HT1080 (cell line): ENCODE data around the gene BCAN. TPM values are rescaled to one million over a fixed set of nuclear protein-coding genes. Genes with fewer than 3 reads are reported as not detected.

Experiments
- DNase-seq: peaks from one replicate; pipeline ENCODE4 v3.0.0-alpha.2; 2015; ENCODE audit warnings: low read depth
- total RNA-seq: library from RNA; depleted of rRNA; stranded (reverse); fragments of >200 nt; shearing (Covaris generic); gene quantifications from 2 replicates; pipeline ENCODE4 v1.2.3, GENCODE V29; 2014

BCAN gene
- total RNA-seq, 1 experiment from 2014 or later = 0.03 TPM

- no peak for DNase-seq
Measured at GRCh38 chr1:156693848-156694689, 52.2 kb downstream of the BCAN start.

DNA sequence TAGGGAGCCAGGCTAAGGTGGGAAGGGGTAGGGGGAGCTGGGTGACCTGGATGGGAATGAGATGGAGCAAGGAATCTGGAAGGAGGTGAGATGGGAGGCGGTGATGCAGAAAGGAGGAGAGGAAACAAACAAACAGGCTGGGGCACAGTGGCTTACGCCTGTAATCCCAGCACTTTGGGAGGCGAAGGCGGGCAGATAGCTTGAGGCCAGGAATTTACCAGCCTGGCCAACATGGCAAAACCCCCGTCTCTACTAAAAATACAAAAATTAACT, 52.7 kb downstream of the BCAN start:
- no peak for DNase-seq

DNA sequence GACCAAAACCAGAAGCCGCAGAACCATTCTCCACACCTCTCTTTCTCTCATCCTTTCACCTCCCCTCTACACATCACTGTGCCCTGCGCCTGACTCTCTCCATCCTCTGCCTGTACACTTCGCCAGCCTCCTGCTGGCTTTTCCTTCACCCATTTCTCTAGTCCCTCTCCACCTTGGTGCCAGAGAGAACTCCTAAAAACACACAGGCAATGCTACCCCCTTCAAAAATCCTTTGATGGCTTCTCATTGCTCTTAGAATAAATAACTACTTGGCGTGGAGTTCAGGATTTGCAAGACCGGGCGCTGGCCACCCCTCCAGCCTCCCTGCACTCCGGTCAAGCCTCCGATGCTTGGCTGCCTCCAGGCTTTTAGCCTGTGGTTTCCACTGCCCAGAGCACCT, 54.8 kb downstream of the BCAN start:
- DNase-seq = no peak

- DNase-seq = no peak
Measured at GRCh38 chr1:156697481-156697880, 55.6 kb downstream of the BCAN start.

GRCh38 chr1:156698995-156699394, 57.1 kb downstream of the BCAN start:
- no peak for DNase-seq

DNA sequence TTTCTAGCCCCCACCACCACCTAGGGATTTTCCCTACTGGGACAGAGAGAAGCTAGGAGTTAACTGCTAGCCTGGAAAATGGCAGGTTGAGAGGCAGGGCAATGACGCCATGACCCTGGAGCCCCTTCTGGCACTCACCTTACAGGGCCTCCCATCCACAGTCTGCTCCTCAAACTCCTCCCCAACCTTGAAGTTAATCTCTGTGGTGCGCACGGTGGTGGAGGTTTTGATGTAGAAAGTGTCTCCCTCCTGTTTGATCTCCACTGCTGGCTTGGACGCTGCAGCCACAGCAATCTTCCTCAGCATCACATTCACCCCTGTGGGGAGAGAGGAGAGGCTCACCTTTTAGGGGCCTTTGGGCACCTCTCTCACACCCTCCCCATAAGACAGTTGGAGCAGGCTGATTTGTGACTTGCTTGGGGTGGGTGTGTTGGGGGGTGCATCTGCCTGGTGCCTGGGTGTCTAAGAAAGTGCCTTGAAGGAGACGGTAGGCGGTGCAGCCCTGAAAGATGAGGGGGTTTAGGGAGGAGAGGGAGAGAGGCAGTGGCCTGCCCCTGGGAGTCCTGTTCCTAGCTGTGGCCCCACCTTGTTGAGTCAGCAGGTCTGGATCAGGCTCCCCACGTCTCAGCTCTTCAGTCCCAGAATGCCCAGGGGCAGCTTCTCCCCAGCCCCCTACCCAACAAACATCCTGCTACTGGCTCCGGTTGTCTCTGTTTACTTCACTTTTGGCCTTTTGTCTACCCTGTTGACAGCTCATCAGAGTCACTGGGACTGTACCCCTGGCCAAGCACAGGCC, 59.0 kb downstream of the BCAN start:
- no peak for DNase-seq

- no peak for DNase-seq
Measured at GRCh38 chr1:156703336-156703735, 61.4 kb downstream of the BCAN start.

DNA sequence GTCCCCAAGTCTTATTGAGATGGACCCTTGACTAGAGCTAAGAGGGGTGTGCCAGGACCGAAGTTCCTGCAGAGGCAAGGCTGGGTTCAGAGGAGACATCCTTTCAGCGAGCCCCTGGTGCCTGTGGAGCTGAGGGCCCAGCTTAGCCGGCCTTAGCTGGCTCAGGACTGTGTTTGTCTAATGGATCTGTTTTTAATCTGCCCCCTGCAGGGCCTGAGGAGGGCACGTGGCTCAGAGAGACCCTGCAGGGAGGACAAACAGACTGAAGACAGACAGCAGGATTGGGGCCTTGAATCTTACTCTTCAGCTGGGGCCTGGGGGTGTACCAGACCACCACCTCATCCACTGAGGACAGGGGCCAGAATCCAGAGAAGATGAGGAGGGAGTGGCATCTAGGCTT, 61.8 kb downstream of the BCAN start:
- no peak for DNase-seq

DNA sequence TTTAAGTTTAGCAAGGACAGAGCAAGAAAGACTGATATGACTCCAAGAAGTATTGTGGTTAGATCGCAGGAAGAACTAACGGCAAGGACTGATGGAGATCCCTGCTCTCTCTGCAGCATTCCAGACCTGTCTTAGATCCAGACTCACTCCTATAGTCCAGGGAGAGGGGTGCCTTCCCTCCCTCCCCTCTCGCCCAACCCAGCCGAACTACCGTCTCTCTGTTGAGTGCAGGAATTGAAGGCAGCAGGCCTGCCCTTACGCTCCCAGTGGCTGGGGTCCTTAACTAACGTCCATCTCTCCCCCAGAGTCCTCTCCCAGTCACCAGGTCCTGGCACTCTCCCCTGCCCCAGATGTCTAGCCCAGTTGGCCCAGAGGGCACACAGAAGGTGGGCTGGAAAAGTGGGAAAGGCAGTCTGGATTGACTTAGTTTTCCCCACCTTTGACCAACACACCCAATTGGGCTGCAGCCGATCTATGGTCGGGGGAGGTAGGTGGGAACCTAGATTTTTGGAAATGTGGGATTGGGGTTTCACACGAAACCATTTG, 62.3 kb downstream of the BCAN start:
- no peak for DNase-seq

DNA sequence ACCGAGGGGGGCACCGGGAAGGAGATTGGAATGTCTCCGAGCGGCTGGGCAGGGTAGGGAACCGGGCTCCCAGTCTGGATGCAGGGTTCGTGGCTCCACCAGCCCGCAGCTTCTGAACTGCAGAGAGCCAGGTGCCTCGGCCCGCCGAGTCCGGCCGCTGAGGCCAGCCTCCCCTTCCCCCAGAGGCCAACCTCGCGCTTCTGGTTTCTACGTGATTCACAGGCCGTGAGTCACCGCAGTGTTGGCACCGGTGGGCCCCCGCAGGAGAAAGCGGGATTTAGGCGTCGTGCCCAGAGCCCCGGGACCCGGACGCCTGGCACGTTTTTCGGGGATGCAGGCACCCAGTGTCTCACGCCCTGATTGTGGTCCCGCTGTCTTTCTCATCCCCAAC, 63.0 kb downstream of the BCAN start:
- DNase-seq = peak; percentile 79

DNA sequence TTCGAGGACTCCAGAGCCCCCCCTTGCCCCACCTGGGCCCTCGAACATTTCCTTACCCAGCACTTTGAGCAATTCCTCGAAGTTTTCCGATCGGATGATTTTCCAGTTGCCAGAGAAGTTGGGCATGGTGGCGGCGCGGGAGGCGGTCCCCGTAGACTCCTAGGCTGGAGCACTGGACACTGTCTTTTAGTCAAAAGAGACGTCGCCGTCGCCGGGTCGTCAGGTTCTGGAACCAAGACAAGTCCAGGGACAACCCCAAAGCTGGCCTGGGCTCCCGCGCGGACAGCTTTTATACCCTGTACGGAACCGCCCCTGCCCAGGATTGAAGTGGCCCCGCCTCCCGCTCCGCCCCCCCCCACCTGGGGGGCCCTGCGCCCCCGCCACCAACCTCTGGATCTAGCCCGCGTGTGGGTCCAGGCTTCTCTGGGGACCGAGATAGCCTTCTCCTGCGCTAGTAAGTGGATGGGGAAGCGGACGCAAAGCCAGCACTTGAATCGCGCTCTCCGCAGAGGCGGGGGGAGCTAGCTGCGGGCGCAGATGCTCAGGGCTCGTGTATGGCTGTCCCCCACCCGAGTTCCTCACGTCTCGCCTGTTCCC, 63.5 kb downstream of the BCAN start, which contains the start of gene CRABP2:
TSS of gene CRABP2 (minus strand) at position 263 of the 597 bp plus-strand sequence. CDS start at position 126, 137 bp downstream.
- no peak for DNase-seq

- peak; percentile 37 for DNase-seq
Measured at GRCh38 chr1:156705918-156706656, 64.2 kb downstream of the BCAN start.

DNA sequence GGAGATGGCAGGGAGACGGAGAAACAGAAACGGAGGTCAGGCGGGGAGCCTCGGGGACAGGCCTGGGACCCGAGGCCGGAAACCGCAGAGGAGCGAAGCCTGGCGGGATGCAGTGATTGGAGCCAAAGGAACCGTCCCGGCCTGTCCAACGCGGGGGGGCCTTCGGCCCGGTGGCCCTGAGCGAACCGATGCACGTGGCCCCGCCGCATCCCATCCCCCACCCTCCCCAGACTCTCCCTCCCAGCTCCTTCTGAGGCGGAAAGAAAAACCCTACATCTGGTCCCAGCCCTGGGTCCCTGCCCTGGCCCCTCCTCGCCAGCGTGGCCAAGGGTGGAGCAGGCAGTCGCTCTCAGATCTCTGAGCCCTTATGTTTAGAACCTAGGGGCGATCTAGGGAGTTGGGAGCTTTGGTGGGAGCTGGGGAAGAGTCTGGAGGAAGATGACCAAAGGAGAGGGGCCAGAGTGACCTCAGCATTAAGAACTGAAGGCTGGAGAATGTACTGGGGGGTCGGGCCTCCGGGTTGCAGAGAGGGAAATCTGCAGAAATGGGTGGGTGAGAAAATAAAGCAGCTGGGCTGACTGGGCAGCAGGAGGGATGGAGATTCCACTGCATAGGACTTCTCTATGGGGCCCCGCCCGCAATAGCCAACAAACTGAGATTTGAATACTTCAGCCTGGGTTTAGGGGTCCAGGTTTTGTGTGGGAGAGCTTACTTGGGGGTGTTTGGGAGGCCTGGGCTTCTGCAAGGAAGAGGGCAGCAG, 64.9 kb downstream of the BCAN start:
- DNase-seq = no peak

DNA sequence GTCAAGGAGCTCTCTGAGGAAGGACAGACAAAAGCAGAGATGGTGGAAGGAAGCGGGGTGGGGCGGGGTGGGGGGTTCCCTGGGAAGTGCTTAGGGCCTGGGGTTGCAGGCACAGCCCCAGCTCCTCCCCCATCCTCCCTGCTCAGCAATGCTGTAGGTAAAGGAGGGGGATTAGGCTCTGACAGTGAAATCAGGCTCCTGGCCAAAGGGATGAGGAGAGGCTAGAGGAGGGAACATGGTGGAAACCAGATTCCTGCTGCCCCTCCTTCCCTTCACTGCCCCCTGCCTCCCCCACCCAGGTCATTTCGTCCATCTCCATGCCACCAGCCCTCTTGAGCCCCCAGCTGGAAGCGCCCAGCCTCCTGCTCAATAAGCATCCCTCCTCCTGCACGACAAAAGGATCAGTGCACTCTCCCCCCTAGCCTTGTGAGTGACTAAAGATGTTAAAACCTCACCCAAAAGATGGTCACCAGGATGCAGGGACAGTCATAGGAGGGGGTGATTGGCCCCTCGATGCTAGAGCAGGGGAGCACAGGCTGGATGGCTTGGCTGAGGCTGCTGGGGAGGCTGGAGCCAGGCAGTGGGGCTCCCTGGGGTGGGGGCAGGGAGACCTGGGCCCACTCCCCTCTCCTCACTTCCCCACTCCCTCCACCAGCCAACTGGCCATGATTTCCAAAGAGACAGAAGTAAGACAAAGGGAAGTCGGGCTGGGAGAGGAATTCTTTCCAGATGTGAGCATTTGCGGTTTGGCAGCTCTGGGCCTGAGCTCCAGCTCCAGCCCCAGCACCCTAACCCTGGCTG, 65.7 kb downstream of the BCAN start:
- no peak for DNase-seq

DNA sequence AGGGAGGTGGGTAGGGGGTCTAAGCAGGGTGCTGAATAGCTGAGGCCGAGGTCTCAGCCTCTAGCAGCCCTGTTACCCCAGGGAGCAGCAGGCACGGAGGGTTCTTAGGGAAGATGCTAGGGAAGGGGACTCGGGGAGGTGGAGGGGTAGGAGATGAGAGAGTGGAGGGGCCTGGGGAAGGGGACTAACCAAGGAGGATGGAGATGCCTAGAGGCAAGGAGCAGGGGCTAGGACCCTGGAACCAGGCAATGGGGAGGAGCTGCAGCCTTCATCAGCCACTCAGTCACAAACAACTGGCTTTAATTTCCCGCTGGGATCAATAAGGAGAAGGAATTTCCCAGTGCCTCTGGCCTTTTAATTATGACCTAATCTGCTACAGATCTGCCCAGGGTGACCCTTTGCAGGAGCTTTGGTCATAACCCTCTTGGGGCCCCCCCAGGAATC, 66.3 kb downstream of the BCAN start:
- DNase-seq = no peak

DNA sequence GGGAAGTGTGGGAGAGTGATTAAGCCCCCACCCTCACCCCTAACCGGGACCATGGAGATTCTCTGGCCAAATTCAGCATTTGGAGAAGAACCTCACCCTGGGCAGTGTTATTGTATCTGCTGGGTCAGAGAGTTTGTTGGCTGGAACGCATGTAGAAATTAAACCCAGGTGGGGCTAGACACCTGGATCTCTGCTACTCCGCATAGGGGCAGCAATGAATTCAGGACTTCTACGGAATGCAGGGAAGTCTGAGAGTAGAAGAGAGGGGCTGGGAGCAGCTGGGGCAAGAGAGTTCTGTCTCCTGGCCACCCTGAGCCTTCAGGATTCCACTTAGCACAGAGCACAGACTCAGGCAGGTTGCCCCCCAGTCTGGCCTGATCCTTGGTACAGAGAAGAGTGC, 67.1 kb downstream of the BCAN start:
- DNase-seq = no peak
